Thoracic aorta (tissue), 2 donors: ENCODE results near the gene BBC3. TPM values are rescaled to one million over a fixed set of nuclear protein-coding genes. Genes with fewer than 3 reads are reported as not detected.

Experiments
- ATAC-seq: fragments of 150-250 bp; one replicate; pipeline ENCODE4 v1.8.0; 2017; ENCODE audit warnings: low read depth; ENCODE audit not compliant: insufficient number of reproducible peaks, low FRiP score
- DNase-seq: peaks from one replicate; pipeline ENCODE4 v3.0.0-alpha.2; 2020; ENCODE audit warnings: low spot score
- H3K27ac ChIP-seq, 2 donors: fragments of 200-600 bp; sonication (generic); 1 replicate in 1 of 2; 2 replicates in 1 of 2; pipeline ENCODE4 v1.5.1; 2016; ENCODE audit warnings: mild to moderate bottlenecking in 2 of 2, moderate library complexity in 2 of 2
- H3K27me3 ChIP-seq: fragments of 200-600 bp; sonication (generic); replicated peaks from 2 replicates; pipeline ENCODE4 v1.6.0; 2016; ENCODE audit warnings: mild to moderate bottlenecking; ENCODE audit not compliant: insufficient read depth
- H3K36me3 ChIP-seq: fragments of 200-600 bp; sonication (generic); one replicate; pipeline ENCODE4 v1.5.1; 2016
- H3K4me1 ChIP-seq, 2 donors: fragments of 200-600 bp; sonication (generic); 1 replicate in 1 of 2; 2 replicates in 1 of 2; pipeline versions ENCODE4 v1.5.1 to v1.6.0; 2016; ENCODE audit warnings: low read depth in 2 of 2, mild to moderate bottlenecking in 1 of 2; ENCODE audit not compliant: control insufficient read depth in 1 of 2
- H3K4me3 ChIP-seq: fragments of 200-600 bp; sonication (generic); 2 replicates; pipeline ENCODE4 v1.5.1; 2016; ENCODE audit warnings: mild to moderate bottlenecking
- H3K9me3 ChIP-seq: fragments of 200-600 bp; sonication (generic); 2 replicates; pipeline ENCODE4 v1.5.1; 2016
- total RNA-seq, 2 donors: library from RNA; depleted of rRNA; stranded (reverse); fragments of >200 nt; gene quantifications; one replicate each; pipeline versions ENCODE4 v1.1.0 to v1.2.3, GENCODE V29; 2016
- TF ChIP-seq, protein P1 (sequence below): fragments of 200-600 bp; sonication (generic); IDR thresholded peaks from one replicate; pipeline ENCODE4 v1.5.1; 2019; ENCODE audit warnings: antibody characterized with exemption

The BBC3 gene
- total RNA-seq, 2 donors from 2014 or later, result 6.5 to 21.4 TPM

DNA sequence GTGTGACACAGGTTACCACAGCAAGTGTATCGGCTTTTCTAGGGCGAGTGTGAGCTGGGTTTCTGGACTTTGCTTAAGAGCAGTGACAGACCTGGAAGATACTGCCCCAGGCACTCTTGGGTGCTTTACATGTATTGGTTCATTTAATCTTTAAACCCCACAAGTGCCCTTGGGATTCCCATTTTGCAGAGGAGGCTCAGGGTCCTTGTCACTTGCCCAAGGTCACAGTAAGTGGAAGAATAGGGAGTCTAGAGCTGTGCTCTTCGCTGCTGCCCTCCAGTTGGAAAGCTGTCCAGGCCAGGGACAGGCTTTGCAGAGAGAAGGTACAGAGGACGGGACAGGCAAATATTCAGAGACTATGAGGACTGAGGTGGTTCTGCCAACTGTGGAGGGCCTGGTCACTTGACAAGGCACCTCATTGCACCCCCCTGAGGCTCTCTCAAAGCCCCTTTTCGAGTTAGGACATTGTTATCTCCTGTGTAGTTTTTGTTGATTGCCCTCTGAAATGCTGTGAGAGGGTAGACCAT lies 42.4 kb downstream of the BBC3 start:
- DNase-seq, result no peak
- no peak overlapping the region for H3K4me3 ChIP-seq
- H3K27me3 ChIP-seq, result no peaks in the 10 kb centered on the region
- peaks cover 14 to 31% of the 10 kb centered on the region in 2 donors for H3K4me1 ChIP-seq
- no peak for ATAC-seq
- no peaks in the 10 kb centered on the region for H3K36me3 ChIP-seq
- TF ChIP-seq, protein P1, sequence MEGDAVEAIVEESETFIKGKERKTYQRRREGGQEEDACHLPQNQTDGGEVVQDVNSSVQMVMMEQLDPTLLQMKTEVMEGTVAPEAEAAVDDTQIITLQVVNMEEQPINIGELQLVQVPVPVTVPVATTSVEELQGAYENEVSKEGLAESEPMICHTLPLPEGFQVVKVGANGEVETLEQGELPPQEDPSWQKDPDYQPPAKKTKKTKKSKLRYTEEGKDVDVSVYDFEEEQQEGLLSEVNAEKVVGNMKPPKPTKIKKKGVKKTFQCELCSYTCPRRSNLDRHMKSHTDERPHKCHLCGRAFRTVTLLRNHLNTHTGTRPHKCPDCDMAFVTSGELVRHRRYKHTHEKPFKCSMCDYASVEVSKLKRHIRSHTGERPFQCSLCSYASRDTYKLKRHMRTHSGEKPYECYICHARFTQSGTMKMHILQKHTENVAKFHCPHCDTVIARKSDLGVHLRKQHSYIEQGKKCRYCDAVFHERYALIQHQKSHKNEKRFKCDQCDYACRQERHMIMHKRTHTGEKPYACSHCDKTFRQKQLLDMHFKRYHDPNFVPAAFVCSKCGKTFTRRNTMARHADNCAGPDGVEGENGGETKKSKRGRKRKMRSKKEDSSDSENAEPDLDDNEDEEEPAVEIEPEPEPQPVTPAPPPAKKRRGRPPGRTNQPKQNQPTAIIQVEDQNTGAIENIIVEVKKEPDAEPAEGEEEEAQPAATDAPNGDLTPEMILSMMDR, result no peak
- no peaks in the 10 kb centered on the region for H3K9me3 ChIP-seq
- H3K27ac ChIP-seq, result peak overlapping the region; percentile 77 to 83

DNA sequence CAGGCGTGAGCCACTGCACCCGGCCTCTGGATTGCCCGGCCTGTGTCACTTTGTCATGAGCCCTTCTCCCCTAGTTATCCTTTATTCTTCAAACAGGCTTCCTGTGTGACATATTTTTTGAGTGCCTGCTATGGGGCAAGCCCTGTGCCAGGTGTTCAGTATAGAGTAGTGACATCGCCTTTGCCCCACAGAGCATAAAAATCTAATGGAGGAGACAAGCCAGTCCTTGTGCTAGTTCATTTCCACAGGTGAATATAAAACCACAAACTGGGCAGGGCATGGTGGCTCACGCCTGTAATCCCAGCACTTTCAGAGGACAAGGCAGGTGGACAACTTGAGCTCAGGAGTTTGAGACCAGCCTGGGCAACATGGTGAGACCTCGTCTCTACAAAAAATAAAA lies 43.2 kb downstream of the BBC3 start:
- Histone ChIP-seq H3K27ac (peak overlapping the region in 1 of 2 donors; percentile 83), H3K4me3 (no peak overlapping the region), H3K9me3 (no peaks in the 10 kb centered on the region), H3K36me3 (no peaks in the 10 kb centered on the region), H3K27me3 (no peaks in the 10 kb centered on the region), H3K4me1 (peaks cover 14 to 31% of the 10 kb centered on the region in 2 donors)
- DNase-seq (no peak), ATAC-seq (no peak)
- TF ChIP-seq, protein P1, result no peak

GRCh38 chr19:47187335-47187655 lies 43.7 kb downstream of the BBC3 start:
- no peak overlapping the region for H3K4me3 ChIP-seq
- peaks cover 14 to 36% of the 10 kb centered on the region in 2 donors for H3K4me1 ChIP-seq
- no peak for DNase-seq
- no peaks in the 10 kb centered on the region for H3K9me3 ChIP-seq
- H3K27me3 ChIP-seq, result no peaks in the 10 kb centered on the region
- TF ChIP-seq, protein P1, result no peak
- ATAC-seq, result no peak
- no peak overlapping the region for H3K27ac ChIP-seq
- no peaks in the 10 kb centered on the region for H3K36me3 ChIP-seq

DNA sequence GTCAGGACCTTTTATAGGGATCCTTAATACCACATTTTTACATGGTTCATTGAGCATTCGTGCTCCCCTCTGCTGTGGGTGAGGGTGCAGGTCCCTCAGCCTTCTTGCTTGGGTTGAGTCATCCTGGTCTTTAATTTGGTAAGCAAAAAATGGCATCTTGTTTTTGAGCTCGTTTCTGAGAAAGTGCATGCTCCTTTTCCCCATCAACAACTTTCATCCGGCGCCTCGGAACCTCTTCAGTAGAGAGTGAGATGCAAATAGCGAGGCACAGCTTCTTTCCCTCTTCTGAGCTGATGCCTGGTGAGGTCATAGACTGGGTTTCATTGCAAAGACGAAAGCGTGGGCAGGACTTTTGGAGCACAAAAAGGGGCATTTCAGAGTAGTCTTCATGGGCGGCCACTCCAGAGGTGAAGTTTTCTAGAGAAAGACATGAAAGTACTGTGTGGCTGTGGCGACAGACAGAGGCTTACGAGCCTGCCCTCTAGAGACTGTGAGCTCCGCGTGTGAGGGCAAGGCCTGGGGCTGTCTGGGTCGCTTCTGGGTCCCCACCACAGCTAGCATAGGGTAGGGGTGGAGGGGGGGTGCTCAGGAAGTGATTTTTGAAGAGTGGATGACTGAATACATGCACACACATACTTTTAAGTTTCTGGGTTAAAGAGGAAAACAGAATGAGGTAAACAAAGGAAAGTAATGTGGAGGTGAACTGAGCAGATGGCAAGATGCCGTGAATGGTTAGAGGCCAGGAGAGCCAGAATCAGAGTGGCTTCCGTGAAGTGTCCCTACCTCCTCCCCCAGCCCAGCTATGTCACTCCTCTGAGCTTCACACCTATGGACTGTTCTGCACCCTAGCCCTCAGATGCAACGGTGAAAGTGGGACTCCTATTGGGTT lies 44.3 kb downstream of the BBC3 start:
- no peaks in the 10 kb centered on the region for H3K36me3 ChIP-seq
- ATAC-seq (no peak), DNase-seq (no peak)
- H3K4me1 ChIP-seq, result peaks cover 14 to 41% of the 10 kb centered on the region in 2 donors
- H3K27me3 ChIP-seq, result no peaks in the 10 kb centered on the region
- TF ChIP-seq, protein P1, result no peak
- H3K9me3 ChIP-seq, result no peaks in the 10 kb centered on the region
- H3K4me3 ChIP-seq, result no peak overlapping the region
- no peak overlapping the region for H3K27ac ChIP-seq

DNA sequence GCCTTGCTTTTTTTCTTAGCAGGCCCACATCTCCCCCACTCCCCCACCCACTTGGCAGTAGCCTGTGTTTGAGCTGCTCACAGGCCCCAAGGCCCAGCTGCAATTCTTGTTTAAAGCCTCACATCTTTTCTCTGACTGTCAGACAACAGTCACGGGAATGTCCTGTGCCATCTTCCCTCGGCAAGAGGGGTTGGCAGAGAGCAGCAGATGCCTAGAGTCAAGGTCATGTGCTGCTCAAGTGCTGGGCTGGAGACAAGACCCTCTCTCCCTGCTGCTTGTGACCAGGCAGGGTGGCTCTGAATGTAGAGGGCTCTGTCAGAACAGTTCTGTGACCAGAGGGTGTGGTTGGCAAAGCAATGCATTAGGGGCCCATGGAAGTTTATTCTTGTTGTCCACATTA lies 47.4 kb downstream of the BBC3 start:
- no peak for DNase-seq
- no peak overlapping the region for H3K27ac ChIP-seq
- no peak for ATAC-seq
- no peaks in the 10 kb centered on the region for H3K9me3 ChIP-seq
- peaks cover 0 to 14% of the 10 kb centered on the region in 2 donors for H3K4me1 ChIP-seq
- no peaks in the 10 kb centered on the region for H3K27me3 ChIP-seq
- H3K36me3 ChIP-seq, result no peaks in the 10 kb centered on the region
- TF ChIP-seq, protein P1, result no peak
- H3K4me3 ChIP-seq, result no peak overlapping the region
